Neural cell (in vitro differentiated cells): Measurements from ENCODE around the gene FCRL6. TPM values are rescaled to one million over a fixed set of nuclear protein-coding genes. Genes with fewer than 3 reads are reported as not detected.

Experiments
- H2AFZ ChIP-seq: fragments of 200-600, 300-800 bp; sonication (generic), shearing (Covaris generic); 2 replicates; pipeline ENCODE4 v1.6.0; 2014; ENCODE audit warnings: low read depth, mild to moderate bottlenecking, antibody characterized with exemption, low read length, moderate library complexity
- H3F3A ChIP-seq: fragments of 200-600 bp; shearing (Covaris generic); 2 replicates; pipeline ENCODE4 v1.6.1; 2016; ENCODE audit warnings: mild to moderate bottlenecking, moderate library complexity, mixed read lengths, antibody characterized with exemption, low read length; ENCODE audit not compliant: insufficient read depth, poor library complexity, severe bottlenecking
- H3K27ac ChIP-seq: fragments of 200-600, 300-800 bp; sonication (generic), shearing (Covaris generic); 2 replicates; pipeline ENCODE4 v1.5.1; 2014; ENCODE audit warnings: mild to moderate bottlenecking, low read length, moderate library complexity
- H3K27me3 ChIP-seq: fragments of 300-800, 200-600 bp; sonication (generic), shearing (Covaris generic); 2 replicates; pipeline ENCODE4 v1.6.0; 2014; ENCODE audit warnings: mild to moderate bottlenecking, low read depth, low read length, moderate library complexity; ENCODE audit not compliant: insufficient read depth
- H3K36me3 ChIP-seq: fragments of 300-800, 200-600 bp; sonication (generic), shearing (Covaris generic); 2 replicates; pipeline ENCODE4 v1.5.1; 2014; ENCODE audit warnings: mild to moderate bottlenecking, antibody characterized with exemption, low read length, moderate library complexity; ENCODE audit not compliant: insufficient read depth
- H3K4me2 ChIP-seq: fragments of 300-800, 200-600 bp; sonication (generic), shearing (Covaris generic); 2 replicates; pipeline ENCODE4 v1.6.0; 2014; ENCODE audit warnings: mild to moderate bottlenecking, low read length
- H3K4me3 ChIP-seq: fragments of 300-800, 200-600 bp; sonication (generic), shearing (Covaris generic); 2 replicates; pipeline ENCODE4 v1.5.1; 2014; ENCODE audit warnings: mild to moderate bottlenecking, low read length, moderate library complexity
- H3K79me2 ChIP-seq: fragments of 200-600 bp; shearing (Covaris generic); replicated peaks from 2 replicates; pipeline ENCODE4 v1.6.0; 2014; ENCODE audit warnings: mild to moderate bottlenecking, low read length, moderate library complexity; ENCODE audit not compliant: insufficient read depth
- H3K9ac ChIP-seq: fragments of 300-800, 200-600 bp; sonication (generic), shearing (Covaris generic); 2 replicates; pipeline ENCODE4 v1.6.1; 2016; ENCODE audit warnings: mild to moderate bottlenecking, low read length, mixed read lengths
- H3K9me2 ChIP-seq: fragments of 200-600 bp; shearing (Covaris generic); 2 replicates; pipeline ENCODE4 v1.6.1; 2016; ENCODE audit warnings: mild to moderate bottlenecking, low read length, mixed read lengths; ENCODE audit not compliant: insufficient read depth
- H3K9me3 ChIP-seq: fragments of 200-600, 300-800 bp; sonication (generic), shearing (Covaris generic); 2 replicates; pipeline ENCODE4 v1.6.1; 2016; ENCODE audit warnings: mild to moderate bottlenecking, mixed run types, low read length, moderate library complexity, mixed read lengths
- H4K20me1 ChIP-seq: fragments of 200-600 bp; shearing (Covaris generic); 2 replicates; pipeline ENCODE4 v1.6.1; 2016; ENCODE audit warnings: mild to moderate bottlenecking, mixed run types; ENCODE audit not compliant: insufficient read depth
- EP300 ChIP-seq: fragments of 450-650 bp; conservative IDR thresholded peaks from 2 replicates; pipeline ENCODE4 v1.6.1; 2014; ENCODE audit warnings: antibody characterized with exemption, mild to moderate bottlenecking, moderate library complexity; ENCODE audit not compliant: poor library complexity, severe bottlenecking
- EZH2 ChIP-seq: fragments of 200-600, 300-800 bp; shearing (Covaris generic), sonication (generic); IDR thresholded peaks from 2 replicates; pipeline ENCODE4 v1.6.1; 2014; ENCODE audit warnings: antibody characterized with exemption, low read length, borderline replicate concordance, mild to moderate bottlenecking; ENCODE audit not compliant: insufficient read depth, poor library complexity, severe bottlenecking
- MXI1 ChIP-seq: fragments of 450-650 bp; conservative IDR thresholded peaks from 2 replicates; pipeline ENCODE4 v1.6.1; 2014; ENCODE audit warnings: antibody characterized with exemption, mild to moderate bottlenecking; ENCODE audit not compliant: poor library complexity, severe bottlenecking
- POLR2AphosphoS5 ChIP-seq: IDR thresholded peaks from 2 replicates; pipeline ENCODE4 v1.6.1; 2012
- RAD21 ChIP-seq: fragments of 450-650 bp; conservative IDR thresholded peaks from 2 replicates; pipeline ENCODE4 v1.6.1; 2014; ENCODE audit warnings: antibody characterized with exemption, mild to moderate bottlenecking, moderate library complexity
- SMC3 ChIP-seq: fragments of 450-650 bp; conservative IDR thresholded peaks from 2 replicates; pipeline ENCODE4 v1.6.1; 2014; ENCODE audit warnings: antibody characterized with exemption, mild to moderate bottlenecking, moderate library complexity; ENCODE audit not compliant: poor library complexity
- TAF1 ChIP-seq: IDR thresholded peaks from 2 replicates; pipeline ENCODE4 v1.6.1; 2012; ENCODE audit warnings: low read depth
- polyA plus RNA-seq: library from polyadenylated mRNA; depleted of rRNA; stranded (reverse); fragments of >200 nt; gene quantifications from 2 replicates; pipeline ENCODE4 v1.2.3, GENCODE V29; 2014
- TF ChIP-seq, protein P1 (sequence below): fragments of 450-650 bp; IDR thresholded peaks from 2 replicates; pipeline ENCODE4 v1.5.1; 2014; ENCODE audit warnings: antibody characterized with exemption, mild to moderate bottlenecking, moderate library complexity; ENCODE audit not compliant: poor library complexity, severe bottlenecking
- TF ChIP-seq, protein P2 (sequence below): IDR thresholded peaks from 2 replicates; pipeline ENCODE4 v1.6.1; 2012; ENCODE audit warnings: borderline replicate concordance

The FCRL6 gene
- polyA plus RNA-seq, 1 donor from 2014 or later: not detected

DNA sequence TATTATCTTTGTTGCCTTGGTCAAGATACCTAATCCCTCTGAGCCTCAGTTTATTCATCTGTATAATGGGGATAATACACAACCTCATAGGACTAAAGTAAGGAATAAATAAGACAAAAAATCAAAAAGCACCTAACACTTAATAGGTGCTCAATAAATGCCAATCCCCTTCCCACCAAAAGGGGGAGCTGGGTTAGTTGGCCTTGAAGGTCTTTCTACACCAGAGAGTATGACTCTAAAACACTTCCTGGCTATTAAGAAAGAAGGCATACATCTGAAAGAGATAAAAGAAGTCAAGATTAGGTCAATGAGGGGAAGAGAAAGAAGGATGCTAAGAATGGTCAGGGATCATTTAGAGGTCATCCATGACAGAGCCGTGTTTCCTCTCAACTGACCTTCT, 49.2 kb downstream of the FCRL6 start:
- no peak overlapping the region for H3K9ac ChIP-seq
- H3F3A ChIP-seq: no peaks in the 10 kb centered on the region
- H3K36me3 ChIP-seq: no peaks in the 10 kb centered on the region
- H3K9me2 ChIP-seq: no peaks in the 10 kb centered on the region
- H3K79me2 ChIP-seq: no peaks in the 10 kb centered on the region
- no peak overlapping the region for H2AFZ ChIP-seq
- H3K4me2 ChIP-seq: no peak overlapping the region
- no peaks in the 10 kb centered on the region for H3K9me3 ChIP-seq
- peaks cover 75% of the 10 kb centered on the region for H3K27me3 ChIP-seq
- no peak overlapping the region for H3K4me3 ChIP-seq
- TF ChIP-seq, protein P1, sequence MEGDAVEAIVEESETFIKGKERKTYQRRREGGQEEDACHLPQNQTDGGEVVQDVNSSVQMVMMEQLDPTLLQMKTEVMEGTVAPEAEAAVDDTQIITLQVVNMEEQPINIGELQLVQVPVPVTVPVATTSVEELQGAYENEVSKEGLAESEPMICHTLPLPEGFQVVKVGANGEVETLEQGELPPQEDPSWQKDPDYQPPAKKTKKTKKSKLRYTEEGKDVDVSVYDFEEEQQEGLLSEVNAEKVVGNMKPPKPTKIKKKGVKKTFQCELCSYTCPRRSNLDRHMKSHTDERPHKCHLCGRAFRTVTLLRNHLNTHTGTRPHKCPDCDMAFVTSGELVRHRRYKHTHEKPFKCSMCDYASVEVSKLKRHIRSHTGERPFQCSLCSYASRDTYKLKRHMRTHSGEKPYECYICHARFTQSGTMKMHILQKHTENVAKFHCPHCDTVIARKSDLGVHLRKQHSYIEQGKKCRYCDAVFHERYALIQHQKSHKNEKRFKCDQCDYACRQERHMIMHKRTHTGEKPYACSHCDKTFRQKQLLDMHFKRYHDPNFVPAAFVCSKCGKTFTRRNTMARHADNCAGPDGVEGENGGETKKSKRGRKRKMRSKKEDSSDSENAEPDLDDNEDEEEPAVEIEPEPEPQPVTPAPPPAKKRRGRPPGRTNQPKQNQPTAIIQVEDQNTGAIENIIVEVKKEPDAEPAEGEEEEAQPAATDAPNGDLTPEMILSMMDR: no peak
- TF ChIP-seq EP300 (no peak), RAD21 (no peak), TAF1 (no peak), EZH2 (no peak), POLR2AphosphoS5 (no peak), MXI1 (no peak), SMC3 (no peak)
- TF ChIP-seq, protein P2, sequence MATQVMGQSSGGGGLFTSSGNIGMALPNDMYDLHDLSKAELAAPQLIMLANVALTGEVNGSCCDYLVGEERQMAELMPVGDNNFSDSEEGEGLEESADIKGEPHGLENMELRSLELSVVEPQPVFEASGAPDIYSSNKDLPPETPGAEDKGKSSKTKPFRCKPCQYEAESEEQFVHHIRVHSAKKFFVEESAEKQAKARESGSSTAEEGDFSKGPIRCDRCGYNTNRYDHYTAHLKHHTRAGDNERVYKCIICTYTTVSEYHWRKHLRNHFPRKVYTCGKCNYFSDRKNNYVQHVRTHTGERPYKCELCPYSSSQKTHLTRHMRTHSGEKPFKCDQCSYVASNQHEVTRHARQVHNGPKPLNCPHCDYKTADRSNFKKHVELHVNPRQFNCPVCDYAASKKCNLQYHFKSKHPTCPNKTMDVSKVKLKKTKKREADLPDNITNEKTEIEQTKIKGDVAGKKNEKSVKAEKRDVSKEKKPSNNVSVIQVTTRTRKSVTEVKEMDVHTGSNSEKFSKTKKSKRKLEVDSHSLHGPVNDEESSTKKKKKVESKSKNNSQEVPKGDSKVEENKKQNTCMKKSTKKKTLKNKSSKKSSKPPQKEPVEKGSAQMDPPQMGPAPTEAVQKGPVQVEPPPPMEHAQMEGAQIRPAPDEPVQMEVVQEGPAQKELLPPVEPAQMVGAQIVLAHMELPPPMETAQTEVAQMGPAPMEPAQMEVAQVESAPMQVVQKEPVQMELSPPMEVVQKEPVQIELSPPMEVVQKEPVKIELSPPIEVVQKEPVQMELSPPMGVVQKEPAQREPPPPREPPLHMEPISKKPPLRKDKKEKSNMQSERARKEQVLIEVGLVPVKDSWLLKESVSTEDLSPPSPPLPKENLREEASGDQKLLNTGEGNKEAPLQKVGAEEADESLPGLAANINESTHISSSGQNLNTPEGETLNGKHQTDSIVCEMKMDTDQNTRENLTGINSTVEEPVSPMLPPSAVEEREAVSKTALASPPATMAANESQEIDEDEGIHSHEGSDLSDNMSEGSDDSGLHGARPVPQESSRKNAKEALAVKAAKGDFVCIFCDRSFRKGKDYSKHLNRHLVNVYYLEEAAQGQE: no peak
- no peak overlapping the region for H3K27ac ChIP-seq
- no peaks in the 10 kb centered on the region for H4K20me1 ChIP-seq

DNA sequence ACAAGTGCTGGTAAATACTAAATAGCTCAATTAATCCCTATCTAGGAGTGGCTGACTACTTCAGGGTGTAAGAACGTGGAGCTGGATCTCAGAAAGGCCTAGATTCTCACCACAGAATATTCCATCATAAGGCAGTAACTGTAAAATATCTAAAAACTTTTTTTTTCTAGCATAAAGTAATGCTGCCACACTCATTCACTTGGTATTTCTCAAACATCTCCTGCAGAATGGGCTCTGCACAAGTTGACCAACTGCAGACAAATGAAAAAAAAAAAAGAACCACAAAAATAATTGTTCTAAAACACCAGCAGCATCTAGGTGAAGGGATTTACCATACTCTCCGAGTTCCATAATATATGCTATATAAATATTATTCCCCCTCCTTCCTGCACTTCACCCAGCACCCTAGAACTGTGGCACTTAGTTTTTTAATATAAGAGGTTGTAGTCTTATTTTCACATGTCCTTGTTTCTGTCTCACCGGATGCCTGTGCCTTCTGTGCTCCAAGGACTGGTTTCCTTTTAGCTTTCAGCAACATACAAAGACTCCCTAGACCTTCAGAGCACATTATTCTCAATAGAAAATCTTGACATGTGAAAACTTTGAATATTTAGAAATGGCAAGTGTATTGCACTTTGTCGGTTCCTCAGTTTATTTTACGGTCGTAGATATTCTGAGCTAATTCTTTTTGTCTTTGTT, 51.4 kb downstream of the FCRL6 start:
- Histone ChIP-seq H2AFZ (no peak overlapping the region), H3K27me3 (peaks cover 70% of the 10 kb centered on the region), H3K79me2 (no peaks in the 10 kb centered on the region), H3K9me3 (no peaks in the 10 kb centered on the region), H3K27ac (no peak overlapping the region), H3F3A (no peaks in the 10 kb centered on the region), H3K9me2 (no peaks in the 10 kb centered on the region), H4K20me1 (no peaks in the 10 kb centered on the region), H3K4me2 (no peak overlapping the region), H3K4me3 (peak overlapping the region; percentile 71), H3K9ac (no peak overlapping the region), H3K36me3 (no peaks in the 10 kb centered on the region)
- no peak for TF ChIP-seq EZH2
- TF ChIP-seq, protein P1: no peak
- no peak for TF ChIP-seq EP300
- no peak for TF ChIP-seq TAF1
- TF ChIP-seq POLR2AphosphoS5: no peak
